Kidney (tissue), 14 donors: ENCODE measurements around the gene CACNA2D1. TPM values are rescaled to one million over a fixed set of nuclear protein-coding genes. Genes with fewer than 3 reads are reported as not detected.

ENCODE experiments used
- DNase-seq, 5 donors: peaks; one replicate each; pipeline ENCODE4 v3.0.0-alpha.2; 2013 to 2020
- FAIRE-seq: peaks from 2 replicates; lab custom pipeline; 2012; peaks lifted over from hg19 to GRCh38; lab: Jason Lieb, UNC
- H3K27ac ChIP-seq, 2 donors: one replicate each; pipeline ENCODE4 v1.7.0; 2013; ENCODE audit warnings: low read depth in 2 of 2, low read length in 2 of 2, inconsistent platforms in 1 of 2
- H3K27me3 ChIP-seq: one replicate; pipeline ENCODE4 v1.7.1; 2013; ENCODE audit warnings: low read length, inconsistent platforms; ENCODE audit not compliant: control insufficient read depth, insufficient read depth
- H3K36me3 ChIP-seq, 3 donors: one replicate each; pipeline versions ENCODE4 v1.7.0 to v1.7.1; 2013; ENCODE audit warnings: low read length in 3 of 3, control low read depth in 1 of 3, inconsistent platforms in 1 of 3; ENCODE audit not compliant: insufficient read depth in 3 of 3, control insufficient read depth in 2 of 3
- H3K4me1 ChIP-seq, 3 donors: one replicate each; pipeline versions ENCODE4 v1.7.0 to v1.7.1; 2013; ENCODE audit warnings: low read length in 3 of 3, inconsistent platforms in 1 of 3, low read depth in 1 of 3; ENCODE audit not compliant: control insufficient read depth in 2 of 3, insufficient read depth in 2 of 3
- H3K4me3 ChIP-seq, 3 donors: one replicate each; pipeline versions ENCODE4 v1.7.0 to v1.8.1; 2013; ENCODE audit warnings: low read length in 3 of 3, control low read depth in 1 of 3, inconsistent platforms in 1 of 3
- H3K9ac ChIP-seq, 3 donors: one replicate each; pipeline versions ENCODE4 v1.7.0 to v1.7.1; 2013; ENCODE audit warnings: low read length in 3 of 3, control low read depth in 1 of 3, inconsistent platforms in 1 of 3
- H3K9me3 ChIP-seq, 3 donors: one replicate each; pipeline versions ENCODE4 v1.7.0 to v1.7.1; 2013; ENCODE audit warnings: low read length in 3 of 3, control low read depth in 1 of 3, inconsistent platforms in 1 of 3; ENCODE audit not compliant: control insufficient read depth in 2 of 3, insufficient read depth in 1 of 3
- intact Hi-C: fragments of 100-400 bp; cut with DNase I; formaldehyde crosslinking; loops from one replicate; pipeline ENCODE4 v1.11.1; 2022
- polyA plus RNA-seq: library from polyadenylated mRNA; stranded (reverse); fragments of 350-450 nt; fragmentation: Illumina TruSeq; extraction: RNeasy Lipid Tissue Mini Kit (QIAGEN cat#74804); gene quantifications from one replicate; pipeline ENCODE4 v1.2.3, GENCODE V29; 2014; ENCODE audit warnings: low read depth, low replicate concordance; ENCODE audit not compliant: insufficient read depth
- total RNA-seq: library from RNA; stranded (reverse); fragmentation: NEBNext Ultra II Directional; extraction: Animal tissue kit (Norgen Biotek cat#: 25700); gene quantifications from one replicate; pipeline ENCODE4 v1.2.1, GENCODE V29; 2021
- TF ChIP-seq, protein P1 (sequence below): IDR thresholded peaks from 3 replicates; pipeline ENCODE4 v1.5.1; 2012; ENCODE audit warnings: mild to moderate bottlenecking, moderate library complexity, borderline replicate concordance; ENCODE audit not compliant: insufficient read depth; ENCODE audit errors: extremely low read depth
- donor health status: control.
- donor health status: control.
- donor health status: control.
- donor health status: control.
- donor health status: control.
- donor health status: DM: yes; HTN: yes; CAD: no.
- donor health status: Normal renal cell carcinoma (clear cell type).

Gene CACNA2D1
- total and polyA plus RNA-seq, 2 donors from 2014 or later, result 3.5 to 18.3 TPM

DNA sequence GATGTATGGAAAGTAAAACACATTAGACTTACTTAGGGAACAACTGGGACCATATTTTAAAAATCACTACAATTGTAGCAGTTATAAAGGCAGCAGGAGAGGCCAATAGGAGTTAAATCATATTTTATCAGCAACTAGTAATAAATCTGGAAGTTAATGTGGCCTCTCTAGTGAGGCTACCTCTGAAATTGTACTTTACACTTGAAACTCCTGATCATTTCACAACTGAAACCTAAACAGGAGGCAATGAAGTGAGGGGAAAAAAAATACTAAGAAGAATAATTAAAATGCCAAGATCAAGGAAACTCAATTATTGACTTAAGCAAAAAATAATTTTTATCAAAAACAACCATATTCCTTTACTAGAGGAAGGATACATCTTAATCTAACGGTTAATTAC, 408.1 kb downstream of the CACNA2D1 start:
- H3K4me3 ChIP-seq, result no peak overlapping the region
- H3K4me1 ChIP-seq, result no peaks in the 10 kb centered on the region
- H3K9me3 ChIP-seq, result no peaks in the 10 kb centered on the region
- no peak overlapping the region for H3K27ac ChIP-seq
- no peak overlapping the region for H3K9ac ChIP-seq
- no peaks in the 10 kb centered on the region for H3K36me3 ChIP-seq
- H3K27me3 ChIP-seq, result no peaks in the 10 kb centered on the region
- intact Hi-C loops, result no loop called here
- DNase-seq, result no peak
- no peak for FAIRE-seq
- TF ChIP-seq, protein P1, sequence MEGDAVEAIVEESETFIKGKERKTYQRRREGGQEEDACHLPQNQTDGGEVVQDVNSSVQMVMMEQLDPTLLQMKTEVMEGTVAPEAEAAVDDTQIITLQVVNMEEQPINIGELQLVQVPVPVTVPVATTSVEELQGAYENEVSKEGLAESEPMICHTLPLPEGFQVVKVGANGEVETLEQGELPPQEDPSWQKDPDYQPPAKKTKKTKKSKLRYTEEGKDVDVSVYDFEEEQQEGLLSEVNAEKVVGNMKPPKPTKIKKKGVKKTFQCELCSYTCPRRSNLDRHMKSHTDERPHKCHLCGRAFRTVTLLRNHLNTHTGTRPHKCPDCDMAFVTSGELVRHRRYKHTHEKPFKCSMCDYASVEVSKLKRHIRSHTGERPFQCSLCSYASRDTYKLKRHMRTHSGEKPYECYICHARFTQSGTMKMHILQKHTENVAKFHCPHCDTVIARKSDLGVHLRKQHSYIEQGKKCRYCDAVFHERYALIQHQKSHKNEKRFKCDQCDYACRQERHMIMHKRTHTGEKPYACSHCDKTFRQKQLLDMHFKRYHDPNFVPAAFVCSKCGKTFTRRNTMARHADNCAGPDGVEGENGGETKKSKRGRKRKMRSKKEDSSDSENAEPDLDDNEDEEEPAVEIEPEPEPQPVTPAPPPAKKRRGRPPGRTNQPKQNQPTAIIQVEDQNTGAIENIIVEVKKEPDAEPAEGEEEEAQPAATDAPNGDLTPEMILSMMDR, result no peak

DNA sequence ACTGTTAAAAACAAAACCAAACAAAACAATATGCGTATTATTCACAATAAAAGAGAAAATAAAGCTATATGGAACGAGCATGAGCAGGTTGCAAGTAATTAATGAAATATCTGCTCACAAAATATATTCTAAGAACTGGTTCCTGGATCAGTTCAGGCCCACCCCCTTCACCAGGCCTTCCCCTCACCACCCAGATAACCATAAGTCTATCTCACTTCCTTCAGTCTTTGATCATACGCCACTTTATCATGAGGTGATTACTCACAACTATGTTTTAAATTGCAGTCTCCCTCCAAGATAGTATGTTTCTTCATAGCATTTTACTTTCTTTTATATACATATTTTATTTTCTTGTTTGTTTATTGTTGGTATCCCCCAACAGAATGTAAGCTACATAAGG, 410.7 kb downstream of the CACNA2D1 start:
- FAIRE-seq (no peak), DNase-seq (no peak)
- TF ChIP-seq, protein P1, result no peak
- Histone ChIP-seq H3K27me3 (no peaks in the 10 kb centered on the region), H3K27ac (no peak overlapping the region), H3K9me3 (no peaks in the 10 kb centered on the region), H3K36me3 (no peaks in the 10 kb centered on the region), H3K4me3 (no peak overlapping the region), H3K9ac (no peak overlapping the region), H3K4me1 (no peaks in the 10 kb centered on the region)
- intact Hi-C loops, result no loop called here

DNA sequence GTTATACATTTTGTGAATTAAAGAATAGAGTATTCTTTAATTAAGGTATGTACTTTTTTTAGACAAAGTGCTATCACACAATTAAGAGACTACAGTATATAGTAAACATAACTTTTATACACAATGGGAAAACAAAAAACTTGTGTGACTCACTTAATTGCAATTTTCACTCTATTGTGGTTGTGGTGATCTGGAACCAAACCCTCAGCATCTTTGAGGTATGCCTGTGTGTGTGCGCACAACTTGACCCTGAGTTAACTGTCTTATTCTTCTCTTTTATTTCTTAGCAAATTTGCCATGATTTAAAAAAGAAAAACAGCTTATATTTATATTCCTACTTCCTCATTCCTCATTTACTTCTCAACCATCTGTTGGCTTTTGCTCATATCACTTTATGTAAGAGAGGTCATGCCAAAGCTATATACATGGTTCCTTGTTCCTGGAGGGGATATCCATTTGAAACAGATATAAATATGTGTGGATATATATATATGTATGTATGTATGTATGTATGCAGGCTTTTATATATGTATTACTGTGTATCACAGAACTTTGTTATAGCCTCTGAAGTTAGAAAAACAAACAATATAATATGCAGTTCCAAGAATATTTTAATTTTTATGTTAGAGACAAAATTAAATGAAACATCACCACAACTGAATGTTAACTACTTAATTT, 414.2 kb downstream of the CACNA2D1 start:
- Histone ChIP-seq H3K4me3 (no peak overlapping the region), H3K9ac (no peak overlapping the region), H3K36me3 (no peaks in the 10 kb centered on the region), H3K4me1 (no peaks in the 10 kb centered on the region), H3K27me3 (no peaks in the 10 kb centered on the region), H3K27ac (no peak overlapping the region), H3K9me3 (no peaks in the 10 kb centered on the region)
- intact Hi-C loops, result no loop called here
- no peak for FAIRE-seq
- DNase-seq, result no peak
- TF ChIP-seq, protein P1, result no peak

DNA sequence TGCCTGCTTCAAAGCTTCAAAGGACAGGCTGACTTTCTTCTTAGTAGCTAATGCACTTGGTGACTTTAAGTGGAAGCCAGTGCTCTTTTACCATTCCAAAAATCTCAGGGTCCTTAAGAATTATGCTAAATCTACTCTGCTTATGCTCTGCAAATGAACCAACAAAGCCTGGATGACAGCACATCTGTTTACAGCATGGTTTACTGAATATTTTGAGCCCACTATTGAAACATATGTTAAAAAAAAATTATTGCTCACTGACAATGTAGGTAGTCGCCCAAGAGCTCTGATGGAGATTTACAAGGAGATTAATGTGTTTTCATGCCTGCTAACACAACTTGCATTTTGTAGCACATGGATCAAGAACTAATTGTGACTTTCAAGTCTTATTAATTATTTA, 415.5 kb downstream of the CACNA2D1 start:
- Histone ChIP-seq H3K36me3 (no peaks in the 10 kb centered on the region), H3K27me3 (no peaks in the 10 kb centered on the region), H3K27ac (no peak overlapping the region), H3K4me3 (no peak overlapping the region), H3K9me3 (no peaks in the 10 kb centered on the region), H3K9ac (no peak overlapping the region), H3K4me1 (no peaks in the 10 kb centered on the region)
- intact Hi-C loops, result no loop called here
- TF ChIP-seq, protein P1, result no peak
- FAIRE-seq, result no peak
- no peak for DNase-seq
